ENCODE measurements around the gene PARD3.

The PARD3 gene

GRCh38 chr10:34334908-34335307 is 480.2 kb downstream of the PARD3 start:
- Histone ChIP-seq H3K27me3 (ENCODE audit: insufficient read depth, low read length, poor library complexity, severe bottlenecking) (no peaks in the 10 kb centered on the region), H3K9me2 (replicated peaks; ENCODE audit: low read depth, low read length) (no peaks in the 10 kb centered on the region), H3K4me3 (ENCODE audit: low read length, poor library complexity, severe bottlenecking) (no peak overlapping the region), H4K20me1 (ENCODE audit: insufficient read depth, low read length, poor library complexity, severe bottlenecking) (no peaks in the 10 kb centered on the region), H3K79me2 (ENCODE audit: insufficient read depth, low read length) (no peaks in the 10 kb centered on the region), H3K36me3 (ENCODE audit: insufficient read depth, low read length) (peaks cover 15% of the 10 kb centered on the region; the same call in 1 of the 2 replicates), H3K4me2 (ENCODE audit: low read depth, low read length, poor library complexity, severe bottlenecking) (no peak overlapping the region), H3F3A (ENCODE audit: low read depth) (no peaks in the 10 kb centered on the region), H2AFZ (ENCODE audit: low read length) (no peak overlapping the region), H3K9ac (ENCODE audit: low read depth, low read length, poor library complexity, severe bottlenecking) (no peak overlapping the region), H3K9me3 (ENCODE audit: insufficient read depth, low read depth, low read length) (no peaks in the 10 kb centered on the region), H3K4me1 (ENCODE audit: insufficient read depth, low read length, poor library complexity, severe bottlenecking) (no peaks in the 10 kb centered on the region)
- TF ChIP-seq EZH2phosphoT487 (IDR thresholded peaks at IDR 0.05; ENCODE audit: borderline replicate concordance) (no peak), CTCF (conservative IDR thresholded peaks at IDR 0.05; ENCODE audit: low read length) (no peak)

DNA sequence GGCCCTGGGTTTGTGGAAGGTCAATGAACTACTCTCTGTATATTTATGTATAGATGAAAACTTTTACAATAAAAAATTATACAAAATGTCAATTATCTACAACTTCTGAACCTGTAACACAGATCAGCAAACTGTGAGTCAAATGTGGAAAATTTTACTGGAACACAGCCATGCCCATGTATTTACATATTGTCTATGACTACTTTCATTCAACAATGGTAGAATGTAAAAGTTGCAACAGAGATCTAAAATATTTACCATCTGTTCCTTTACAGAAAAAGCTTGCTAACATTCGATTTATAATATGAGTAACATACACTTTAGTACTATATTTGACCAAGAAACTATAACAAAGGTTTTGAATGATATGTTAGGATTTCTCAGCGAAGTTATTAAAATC is 481.6 kb downstream of the PARD3 start:
- Histone ChIP-seq H3K36me3 (ENCODE audit: insufficient read depth, low read length) (peaks cover 15% of the 10 kb centered on the region; the same call in 1 of the 2 replicates), H3K4me2 (ENCODE audit: low read depth, low read length, poor library complexity, severe bottlenecking) (no peak overlapping the region), H3K27me3 (ENCODE audit: insufficient read depth, low read length, poor library complexity, severe bottlenecking) (no peaks in the 10 kb centered on the region), H3K9me3 (ENCODE audit: insufficient read depth, low read depth, low read length) (no peaks in the 10 kb centered on the region), H3F3A (ENCODE audit: low read depth) (no peaks in the 10 kb centered on the region), H3K9ac (ENCODE audit: low read depth, low read length, poor library complexity, severe bottlenecking) (no peak overlapping the region), H3K4me1 (ENCODE audit: insufficient read depth, low read length, poor library complexity, severe bottlenecking) (no peaks in the 10 kb centered on the region), H3K9me2 (replicated peaks; ENCODE audit: low read depth, low read length) (no peaks in the 10 kb centered on the region), H2AFZ (ENCODE audit: low read length) (no peak overlapping the region), H3K4me3 (ENCODE audit: low read length, poor library complexity, severe bottlenecking) (no peak overlapping the region), H3K79me2 (ENCODE audit: insufficient read depth, low read length) (no peaks in the 10 kb centered on the region), H4K20me1 (ENCODE audit: insufficient read depth, low read length, poor library complexity, severe bottlenecking) (no peaks in the 10 kb centered on the region)
- TF ChIP-seq EZH2phosphoT487 (IDR thresholded peaks at IDR 0.05; ENCODE audit: borderline replicate concordance): no peak
- TF ChIP-seq CTCF (conservative IDR thresholded peaks at IDR 0.05; ENCODE audit: low read length): no peak

DNA sequence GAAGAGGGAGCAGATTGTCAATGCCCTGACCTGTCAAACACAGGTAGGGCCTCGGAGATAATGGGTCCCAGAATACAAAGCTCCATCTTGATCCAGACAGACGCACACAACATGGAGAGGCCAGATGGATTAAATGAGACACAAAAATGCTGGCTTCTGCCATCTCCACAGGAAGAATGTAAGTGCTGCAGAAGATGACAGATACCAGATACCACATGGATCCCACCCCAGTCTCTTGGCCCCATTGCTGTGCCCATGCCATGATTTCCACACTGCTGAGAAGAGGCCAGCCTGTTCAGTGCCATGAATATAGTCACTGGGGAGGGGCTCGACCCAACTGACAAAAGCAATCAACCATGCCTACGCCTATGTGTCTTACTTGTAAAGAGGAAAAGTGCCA is 487.9 kb downstream of the PARD3 start:
- H3K9me3 ChIP-seq (ENCODE audit: insufficient read depth, low read depth, low read length): no peaks in the 10 kb centered on the region
- H3K79me2 ChIP-seq (ENCODE audit: insufficient read depth, low read length): no peaks in the 10 kb centered on the region
- H2AFZ ChIP-seq (ENCODE audit: low read length): no peak overlapping the region
- H4K20me1 ChIP-seq (ENCODE audit: insufficient read depth, low read length, poor library complexity, severe bottlenecking): no peaks in the 10 kb centered on the region
- peaks cover 16% of the 10 kb centered on the region for H3F3A ChIP-seq (ENCODE audit: low read depth)
- H3K9ac ChIP-seq (ENCODE audit: low read depth, low read length, poor library complexity, severe bottlenecking): no peak overlapping the region
- H3K4me3 ChIP-seq (ENCODE audit: low read length, poor library complexity, severe bottlenecking): no peak overlapping the region
- H3K36me3 ChIP-seq (ENCODE audit: insufficient read depth, low read length): peaks cover 13% of the 10 kb centered on the region; the same call in 1 of the 2 replicates
- peaks cover 39% of the 10 kb centered on the region for H3K4me1 ChIP-seq (ENCODE audit: insufficient read depth, low read length, poor library complexity, severe bottlenecking)
- no peak overlapping the region for H3K4me2 ChIP-seq (ENCODE audit: low read depth, low read length, poor library complexity, severe bottlenecking)
- no peaks in the 10 kb centered on the region for H3K9me2 ChIP-seq (replicated peaks; ENCODE audit: low read depth, low read length)
- no peaks in the 10 kb centered on the region for H3K27me3 ChIP-seq (ENCODE audit: insufficient read depth, low read length, poor library complexity, severe bottlenecking)
- TF ChIP-seq EZH2phosphoT487 (IDR thresholded peaks at IDR 0.05; ENCODE audit: borderline replicate concordance) (no peak), CTCF (conservative IDR thresholded peaks at IDR 0.05; ENCODE audit: low read length) (no peak)

Data from Loucy (cell line).